Measurements from ENCODE around the gene IQCF6.

DNA sequence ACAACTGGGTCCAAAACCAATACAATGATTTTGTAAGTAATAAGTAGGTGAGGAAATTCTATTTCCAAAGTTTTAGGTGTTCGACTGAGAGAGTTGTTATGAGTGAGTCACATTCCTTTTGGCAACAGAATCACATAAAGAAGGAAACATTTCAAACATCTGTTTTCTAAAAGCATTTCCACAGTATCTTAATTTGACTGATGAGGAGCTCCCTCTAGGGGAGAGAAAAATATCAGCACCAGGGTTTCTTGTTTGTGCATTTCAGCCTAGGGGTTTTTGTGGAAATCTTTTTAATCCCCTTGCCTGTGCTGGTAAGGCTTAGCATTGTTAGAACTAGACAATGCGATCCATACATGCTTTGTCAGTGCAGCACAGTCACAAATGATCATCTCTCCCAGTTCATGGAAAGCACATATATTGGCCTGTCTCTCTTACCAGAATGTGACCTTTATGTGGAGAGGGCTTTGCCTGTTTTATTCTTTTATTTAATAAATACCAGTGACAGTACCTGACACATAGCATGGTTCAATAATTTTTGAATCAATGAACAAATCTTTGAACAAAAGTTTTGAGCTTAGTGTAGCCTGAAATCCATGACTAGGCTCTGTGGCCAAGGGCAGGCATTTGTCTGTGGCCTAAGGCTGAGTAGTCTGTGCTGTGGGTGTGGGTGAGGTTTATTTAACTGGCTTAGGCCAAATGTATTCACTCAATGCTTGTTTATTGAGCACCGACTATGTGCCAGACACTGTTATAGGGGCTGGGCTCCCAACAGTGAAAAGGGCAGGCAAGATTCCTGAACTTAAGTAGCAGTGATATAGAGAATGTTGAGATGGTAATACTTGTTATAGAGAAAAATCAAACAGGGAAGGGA lies 21.1 kb upstream of the IQCF6 start:
- TF ChIP-seq, protein P1, sequence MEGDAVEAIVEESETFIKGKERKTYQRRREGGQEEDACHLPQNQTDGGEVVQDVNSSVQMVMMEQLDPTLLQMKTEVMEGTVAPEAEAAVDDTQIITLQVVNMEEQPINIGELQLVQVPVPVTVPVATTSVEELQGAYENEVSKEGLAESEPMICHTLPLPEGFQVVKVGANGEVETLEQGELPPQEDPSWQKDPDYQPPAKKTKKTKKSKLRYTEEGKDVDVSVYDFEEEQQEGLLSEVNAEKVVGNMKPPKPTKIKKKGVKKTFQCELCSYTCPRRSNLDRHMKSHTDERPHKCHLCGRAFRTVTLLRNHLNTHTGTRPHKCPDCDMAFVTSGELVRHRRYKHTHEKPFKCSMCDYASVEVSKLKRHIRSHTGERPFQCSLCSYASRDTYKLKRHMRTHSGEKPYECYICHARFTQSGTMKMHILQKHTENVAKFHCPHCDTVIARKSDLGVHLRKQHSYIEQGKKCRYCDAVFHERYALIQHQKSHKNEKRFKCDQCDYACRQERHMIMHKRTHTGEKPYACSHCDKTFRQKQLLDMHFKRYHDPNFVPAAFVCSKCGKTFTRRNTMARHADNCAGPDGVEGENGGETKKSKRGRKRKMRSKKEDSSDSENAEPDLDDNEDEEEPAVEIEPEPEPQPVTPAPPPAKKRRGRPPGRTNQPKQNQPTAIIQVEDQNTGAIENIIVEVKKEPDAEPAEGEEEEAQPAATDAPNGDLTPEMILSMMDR (optimal IDR thresholded peaks at IDR 0.05 in 1 of 3, IDR thresholded peaks at IDR 0.05 in 1 of 3, conservative IDR thresholded peaks at IDR 0.05 in 1 of 3; ENCODE audit: extremely low read depth in 1 of 3, insufficient read depth in 2 of 3, low read length in 3 of 3): peak in 2 of 3 experiments; percentile 62 to 72
- no peak for TF ChIP-seq EZH2 (IDR thresholded peaks at IDR 0.05; ENCODE audit: low read length)

Measured in keratinocyte (primary cell).